D341Med (cell line): ENCODE data around the gene NLGN1.
"Not testable (repeated sequence)": the region's sequence is repeated elsewhere in the genome, so short reads cannot be mapped to it uniquely, and the experiment has no call there.

ENCODE experiments used
- DNase-seq: peaks from one replicate; pipeline ENCODE4 v3.0.0; 2012; ENCODE audit warnings: low spot score

Gene NLGN1

DNA sequence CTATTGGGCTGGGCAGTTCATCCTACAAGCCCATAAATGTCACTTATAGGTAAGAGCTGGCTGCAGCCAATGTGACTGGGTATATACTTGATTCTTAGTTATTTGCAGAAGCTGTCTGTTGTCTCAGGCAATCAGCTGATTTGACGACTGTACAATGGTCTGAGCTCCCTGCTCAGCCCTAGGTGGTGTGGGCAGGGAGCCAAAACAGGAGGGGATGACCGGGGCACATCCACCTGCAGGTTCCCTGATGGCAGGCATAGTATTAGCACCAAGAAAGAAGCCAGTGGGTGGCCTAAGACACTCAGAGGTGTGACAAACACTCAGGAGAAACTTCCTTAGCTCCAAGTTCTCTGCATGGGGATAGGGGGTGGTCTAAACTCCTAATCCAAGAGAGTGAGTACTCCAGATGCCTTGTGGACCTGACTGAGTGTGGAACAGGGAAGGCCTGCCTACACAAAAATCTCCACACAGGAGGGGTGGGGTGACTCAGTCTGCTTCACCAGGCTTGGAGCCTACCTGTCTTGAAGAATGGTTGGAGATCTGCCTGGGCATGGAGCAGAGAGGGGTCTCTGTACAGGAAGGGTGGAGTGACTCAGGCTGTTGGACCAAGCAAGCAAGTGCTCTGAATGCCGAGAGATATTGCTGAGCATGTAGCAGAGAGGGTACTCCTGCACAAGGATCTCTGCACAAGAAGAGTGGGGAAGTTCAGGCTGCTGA, 771.2 kb downstream of the NLGN1 start:
- DNase-seq = no peak

- no peak for DNase-seq
These were observed 772.2 kb downstream of the NLGN1 start for GRCh38 chr3:174169736-174170135.

- peak; percentile 54 for DNase-seq
These were observed 772.7 kb downstream of the NLGN1 start for GRCh38 chr3:174170248-174170647.

- DNase-seq = no peak
These were observed 788.9 kb downstream of the NLGN1 start for GRCh38 chr3:174186377-174186989.

- no peak for DNase-seq
These were observed 793.8 kb downstream of the NLGN1 start for GRCh38 chr3:174191380-174191779.

GRCh38 chr3:174191895-174192294, 794.4 kb downstream of the NLGN1 start:
- DNase-seq = no peak

GRCh38 chr3:174192471-174192870, 794.9 kb downstream of the NLGN1 start:
- DNase-seq = no peak

GRCh38 chr3:174193604-174194003, 796.1 kb downstream of the NLGN1 start:
- DNase-seq = no peak

DNA sequence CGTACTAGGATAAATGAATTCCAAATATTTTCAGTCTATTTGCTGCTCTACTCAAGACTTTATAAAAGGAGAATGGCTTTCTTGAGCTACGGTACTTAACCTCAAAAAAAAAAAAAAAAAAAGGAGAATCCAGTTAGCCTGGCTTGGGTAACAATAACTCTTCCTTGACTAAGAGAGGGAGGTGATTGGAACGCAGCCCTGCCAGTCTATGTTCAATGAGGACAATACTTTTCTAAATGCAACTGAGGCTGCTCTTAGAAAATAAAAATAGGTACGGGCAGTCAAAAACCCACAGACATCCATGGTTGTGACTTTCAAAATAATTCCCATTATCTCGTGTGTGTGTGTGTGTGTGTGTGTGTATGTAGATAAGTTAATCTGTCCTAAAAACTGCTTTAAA, 799.9 kb downstream of the NLGN1 start:
- DNase-seq = no peak

GRCh38 chr3:174198199-174198598, 800.7 kb downstream of the NLGN1 start:
- no peak for DNase-seq

GRCh38 chr3:174199696-174200095, 802.2 kb downstream of the NLGN1 start:
- DNase-seq = no peak

GRCh38 chr3:174202116-174202515, 804.6 kb downstream of the NLGN1 start:
- DNase-seq = no peak

DNA sequence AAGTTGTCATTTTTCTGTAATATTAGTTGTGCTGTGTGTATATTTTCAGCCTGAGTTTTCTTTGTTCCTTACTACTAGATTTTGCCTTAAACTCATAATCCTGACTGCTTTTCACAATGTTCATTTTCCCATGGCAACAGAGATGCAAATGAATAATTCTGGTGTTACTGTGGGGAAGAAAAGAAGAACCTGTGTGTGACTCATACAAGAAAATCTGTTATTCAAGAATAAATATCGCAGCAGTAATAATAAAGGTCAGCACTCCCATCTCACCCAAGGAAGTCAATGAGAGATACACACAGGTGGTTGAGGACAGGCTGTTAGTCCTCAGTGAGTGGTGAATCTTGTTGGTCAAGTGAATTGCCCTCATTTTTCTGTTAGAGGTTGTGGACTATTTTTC, 805.0 kb downstream of the NLGN1 start:
- no peak for DNase-seq

GRCh38 chr3:174204765-174205164, 807.2 kb downstream of the NLGN1 start:
- no peak for DNase-seq

DNA sequence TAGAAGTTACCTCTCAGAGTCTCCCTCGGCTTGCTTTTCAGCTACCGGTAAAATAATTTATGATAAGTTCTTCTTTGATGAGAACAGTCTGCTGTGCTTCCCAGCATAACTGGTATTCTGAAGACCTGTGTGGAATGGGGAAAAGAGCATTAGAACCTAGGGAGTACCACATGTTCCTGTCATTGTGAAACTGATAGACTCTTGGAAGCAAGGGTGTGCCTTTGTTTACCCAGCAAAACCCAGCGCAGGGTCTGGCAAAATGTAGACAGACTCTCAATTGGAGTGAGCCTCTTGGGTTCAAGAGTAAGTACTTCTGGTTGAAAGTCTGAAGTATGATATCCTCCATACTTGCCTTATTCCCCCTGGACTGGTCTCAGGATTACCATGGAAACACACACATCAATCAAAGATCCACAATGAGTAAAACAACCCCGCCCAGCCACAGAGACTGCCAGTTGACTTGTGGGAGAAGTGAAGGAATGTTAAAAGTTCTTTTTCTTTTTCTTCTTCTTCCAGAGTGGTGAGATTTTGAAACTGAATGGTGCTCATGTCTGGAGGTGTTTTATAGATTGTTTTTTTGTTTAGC, 809.2 kb downstream of the NLGN1 start:
- no peak for DNase-seq

DNA sequence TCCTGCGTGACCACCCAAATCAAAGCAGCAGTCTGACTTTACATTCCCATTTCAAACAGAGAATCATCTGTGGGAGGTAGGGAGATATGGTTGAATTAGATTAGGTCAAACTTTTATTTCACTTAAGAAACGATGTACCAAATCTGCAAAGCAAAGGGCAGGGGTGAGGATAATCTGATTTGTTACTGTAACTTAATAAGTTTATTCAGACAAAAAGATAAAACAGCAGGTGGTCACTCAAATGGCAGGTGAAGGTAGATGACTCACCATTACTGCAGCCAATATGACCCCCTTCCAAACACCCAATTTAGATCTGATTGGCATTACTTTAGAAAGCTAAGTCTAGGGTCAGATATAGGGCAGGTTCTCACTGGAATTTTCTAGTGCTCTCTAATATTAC, 810.6 kb downstream of the NLGN1 start:
- no peak for DNase-seq

- DNase-seq = not testable (repeated sequence)
These were observed 814.4 kb downstream of the NLGN1 start for GRCh38 chr3:174211896-174212295.

DNA sequence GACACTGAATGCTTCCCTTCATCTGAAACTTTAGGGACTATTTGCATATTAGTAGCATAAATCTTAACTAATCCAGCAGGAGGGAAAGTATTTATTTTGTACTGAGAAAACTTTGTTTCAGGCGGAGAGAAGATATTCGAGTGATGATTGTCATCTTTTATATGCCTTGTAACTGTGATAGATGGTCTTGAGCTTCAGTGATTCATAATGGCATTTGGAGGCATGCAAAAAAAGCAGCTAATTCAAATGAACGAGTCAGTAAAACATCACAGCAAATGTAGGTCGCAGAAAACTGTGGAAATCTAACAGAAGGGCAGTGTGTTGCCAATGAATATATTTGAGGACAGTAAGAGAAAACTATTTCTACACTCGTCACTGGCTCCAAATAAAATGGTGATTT, 817.9 kb downstream of the NLGN1 start:
- no peak for DNase-seq

- no peak for DNase-seq
These were observed 818.5 kb downstream of the NLGN1 start for GRCh38 chr3:174216019-174216418.

GRCh38 chr3:174216946-174217718, 819.6 kb downstream of the NLGN1 start:
- DNase-seq = no peak

DNA sequence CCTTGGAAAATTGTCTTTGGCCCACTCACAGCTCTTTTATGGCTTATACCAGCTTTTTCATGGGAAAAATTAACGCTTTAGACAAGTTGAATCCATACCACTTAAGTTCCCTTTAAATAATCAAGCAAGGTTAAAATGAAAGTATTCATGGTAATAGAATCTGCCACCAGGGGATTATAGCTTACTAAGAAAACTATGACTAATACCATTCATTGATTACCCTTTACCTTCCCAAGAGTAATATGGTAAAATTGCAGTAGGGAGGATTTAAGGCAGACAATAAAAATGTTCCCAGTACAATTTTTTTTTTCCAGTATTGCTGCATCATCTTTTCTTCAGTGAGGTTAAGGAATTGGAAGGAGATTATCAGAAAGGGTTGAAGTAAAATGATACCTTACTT, 820.5 kb downstream of the NLGN1 start:
- DNase-seq = no peak

GRCh38 chr3:174219738-174220137, 822.2 kb downstream of the NLGN1 start:
- DNase-seq = no peak
